GM12801 (cell line): ENCODE measurements around the gene TGFA.

Experiments
- CTCF ChIP-seq: IDR thresholded peaks from one replicate; pipeline ENCODE4 v1.5.1; 2011; ENCODE audit warnings: control low read depth; ENCODE audit not compliant: insufficient read length; ENCODE audit errors: extremely low read depth

TGFA gene

GRCh38 chr2:70482401-70482800 lies 71.2 kb downstream of the TGFA start:
- no peak for TF ChIP-seq CTCF

GRCh38 chr2:70480468-70480867 lies 73.2 kb downstream of the TGFA start:
- TF ChIP-seq CTCF: no peak

- TF ChIP-seq CTCF: no peak
These were observed 73.8 kb downstream of the TGFA start for GRCh38 chr2:70479816-70480215.

- no peak for TF ChIP-seq CTCF
These were observed 76.2 kb downstream of the TGFA start for GRCh38 chr2:70477441-70477844.

GRCh38 chr2:70475266-70475665 lies 78.4 kb downstream of the TGFA start:
- TF ChIP-seq CTCF: no peak

- TF ChIP-seq CTCF: no peak
These were observed 79.3 kb downstream of the TGFA start for GRCh38 chr2:70474256-70474848.

GRCh38 chr2:70473101-70473722 lies 80.4 kb downstream of the TGFA start:
- no peak for TF ChIP-seq CTCF
